Measurements from ENCODE around the gene TWIST2.

Gene TWIST2

GRCh38 chr2:238954841-238955591 is 107.1 kb downstream of the TWIST2 start:
- no peak overlapping the region for H3K9ac ChIP-seq (ENCODE audit: low read depth, low read length)

DNA sequence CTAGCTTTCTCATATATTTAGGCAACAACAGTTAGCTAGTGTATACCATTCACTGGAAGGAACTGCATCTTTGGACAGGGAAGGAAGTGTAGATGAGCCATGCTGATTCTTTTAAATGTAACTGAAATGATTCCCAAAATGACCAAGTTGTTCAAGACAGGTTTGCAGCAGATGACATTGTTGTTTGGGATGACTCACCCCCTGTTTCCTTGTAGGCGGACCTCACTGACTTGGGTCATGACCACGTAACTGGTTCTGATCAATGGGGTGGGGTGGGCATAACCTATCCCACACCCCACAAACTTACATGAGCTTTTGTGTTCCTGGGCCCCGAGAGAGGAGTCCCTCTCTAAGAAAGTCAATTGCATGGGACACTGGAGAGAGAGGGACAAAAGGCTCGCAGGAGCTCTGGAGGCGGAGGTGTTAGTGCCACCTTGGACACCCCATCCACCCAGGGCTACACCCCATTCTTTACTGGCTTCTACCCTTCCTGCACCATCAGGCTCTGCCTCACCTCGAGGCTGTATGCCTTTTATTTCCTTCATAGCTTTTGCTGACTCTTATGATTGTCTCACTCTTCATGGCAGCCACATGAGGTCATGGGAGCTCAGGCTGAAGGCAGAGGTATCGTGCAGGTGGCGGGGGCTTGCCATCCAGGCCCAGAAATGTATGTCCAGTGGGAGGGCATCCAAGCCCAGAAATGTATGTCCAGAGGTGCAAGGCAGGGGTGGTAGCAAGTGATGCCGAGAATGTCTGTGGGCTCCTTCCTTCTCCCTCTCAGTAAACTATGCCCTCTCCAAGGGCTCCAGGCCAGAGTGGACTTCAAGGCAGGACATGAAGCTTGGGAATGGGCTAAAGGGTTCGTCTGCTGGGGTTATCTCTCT is 108.0 kb downstream of the TWIST2 start:
- Histone ChIP-seq H3K27me3 (ENCODE audit: control insufficient read depth, insufficient read depth, low read length) (no peaks in the 10 kb centered on the region), H3K36me3 (ENCODE audit: insufficient read depth, low read length) (no peaks in the 10 kb centered on the region), H3K4me3 (ENCODE audit: low read length) (no peak overlapping the region), H3K9me3 (replicated peaks; ENCODE audit: low read length) (no peaks in the 10 kb centered on the region), H3K4me1 (ENCODE audit: control insufficient read depth, insufficient read depth, low read length) (peaks cover 9% of the 10 kb centered on the region), H3K4me2 (ENCODE audit: low read length) (no peak overlapping the region), H3K9ac (ENCODE audit: low read depth, low read length) (no peak overlapping the region)

More at GRCh38 chr2:238954841-238955591, 107.1 kb downstream of the TWIST2 start:
- Histone ChIP-seq H3K4me1 (ENCODE audit: control insufficient read depth, insufficient read depth, low read length) (peaks cover 9% of the 10 kb centered on the region), H3K36me3 (ENCODE audit: insufficient read depth, low read length) (no peaks in the 10 kb centered on the region), H3K4me2 (ENCODE audit: low read length) (no peak overlapping the region), H3K4me3 (ENCODE audit: low read length) (no peak overlapping the region), H3K9me3 (replicated peaks; ENCODE audit: low read length) (no peaks in the 10 kb centered on the region), H3K27me3 (ENCODE audit: control insufficient read depth, insufficient read depth, low read length) (no peaks in the 10 kb centered on the region)

DNA sequence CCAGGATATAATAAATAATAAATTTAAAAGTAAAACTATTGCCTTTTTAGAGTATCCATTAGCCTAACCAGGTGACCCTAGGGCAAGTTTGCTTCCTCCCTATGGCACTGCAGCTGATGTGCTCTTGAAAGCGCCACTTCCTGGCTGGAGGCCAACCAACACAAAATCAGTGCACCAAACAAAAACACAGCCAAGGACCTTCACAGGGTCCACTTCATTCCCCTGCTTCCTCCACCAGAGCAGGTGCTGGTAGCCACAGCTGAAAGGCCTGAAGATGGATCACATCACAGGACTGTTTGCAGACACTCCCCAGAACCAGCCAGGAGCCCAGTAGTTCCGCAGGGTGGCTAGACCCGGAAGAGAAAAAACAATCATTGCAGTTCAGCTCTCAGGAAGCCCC is 108.8 kb downstream of the TWIST2 start:
- no peaks in the 10 kb centered on the region for H3K27me3 ChIP-seq (ENCODE audit: control insufficient read depth, insufficient read depth, low read length)
- no peak overlapping the region for H3K9ac ChIP-seq (ENCODE audit: low read depth, low read length)
- H3K36me3 ChIP-seq (ENCODE audit: insufficient read depth, low read length) = no peaks in the 10 kb centered on the region
- no peak overlapping the region for H3K4me3 ChIP-seq (ENCODE audit: low read length)
- H3K4me2 ChIP-seq (ENCODE audit: low read length) = no peak overlapping the region
- no peaks in the 10 kb centered on the region for H3K9me3 ChIP-seq (replicated peaks; ENCODE audit: low read length)
- H3K4me1 ChIP-seq (ENCODE audit: control insufficient read depth, insufficient read depth, low read length) = peaks cover 9% of the 10 kb centered on the region

Measured in skeletal muscle satellite cell (primary cell).